ENCODE results near the gene GALNT2. TPM values are rescaled to one million over a fixed set of nuclear protein-coding genes. Genes with fewer than 3 reads are reported as not detected.

GALNT2 gene
- total and polyA plus RNA-seq, 2 donors (not counting 1 experiment from before 2014, with no cell fraction given) = 19.0 to 184 TPM

- no peaks in the 10 kb centered on the region for H3K9me3 ChIP-seq (ENCODE audit: control extremely low read depth in 1 of 3, control insufficient read depth in 2 of 3, insufficient read depth in 1 of 3, low read length in 2 of 3)
- H3K4me3 ChIP-seq (ENCODE audit: control extremely low read depth in 1 of 5, extremely low read depth in 1 of 5, insufficient read depth in 1 of 5, low read depth in 2 of 5, low read length in 4 of 5) = no peak overlapping the region
- POLR2A ChIA-PET = interaction anchor here (0.7 kb wide), 3 partner anchors 23 to 1268 kb away, joined by 3 to 4 read pairs (median 4); no protein-coding TSS in a partner anchor
- no peaks in the 10 kb centered on the region for H3K27me3 ChIP-seq (replicated peaks in 1 of 4; ENCODE audit: control extremely low read depth in 1 of 4, control insufficient read depth in 3 of 4, insufficient read depth in 4 of 4, low read length in 3 of 4)
- H3K4me1 ChIP-seq (ENCODE audit: control insufficient read depth in 2 of 2, insufficient read depth in 2 of 2, low read length in 2 of 2) = peaks cover 15 to 18% of the 10 kb centered on the region in 2 donors
- Mint-ChIP-seq H3K4me1 (peaks cover 48% of the 10 kb centered on the region), H3K27ac (peak overlapping the region; percentile 37), H3K4me3 (no peak overlapping the region), H3K9me3 (ENCODE audit: insufficient read depth) (no peaks in the 10 kb centered on the region), H3K27me3 (no peaks in the 10 kb centered on the region)
- intact Hi-C loops (cut with micrococcal nuclease) = loop anchor here (1.0 kb wide), 1 partner anchor 645 kb away; no protein-coding TSS in a partner anchor
- no peaks in the 10 kb centered on the region for H4K20me1 ChIP-seq (ENCODE audit: control insufficient read depth, insufficient read depth, low read length, poor library complexity, severe bottlenecking)
- no peaks in the 10 kb centered on the region for H3K79me2 ChIP-seq (ENCODE audit: control insufficient read depth, insufficient read depth, low read length)
- H3K4me2 ChIP-seq (replicated peaks; ENCODE audit: low read depth, low read length, poor library complexity, severe bottlenecking) = no peak overlapping the region
- no peak overlapping the region for H2AFZ ChIP-seq (ENCODE audit: insufficient read depth, low read depth, low read length, poor library complexity, severe bottlenecking)
- CTCF ChIA-PET = interaction anchor here (0.7 to 13.9 kb wide), 24 partner anchors 8 to 1047 kb away, joined by 3 to 265 read pairs (median 4); no protein-coding TSS in a partner anchor
- H3K27ac ChIP-seq (ENCODE audit: low read length in 2 of 2) = no peak overlapping the region
- H3K9ac ChIP-seq (ENCODE audit: low read length) = no peak overlapping the region
- peak; percentile 44 for DNase-seq
- no peaks in the 10 kb centered on the region for H3K36me3 ChIP-seq (replicated peaks in 1 of 2; ENCODE audit: control extremely low read depth in 1 of 2, control insufficient read depth in 1 of 2, extremely low read depth in 1 of 2, insufficient read depth in 2 of 2, low read length in 1 of 2)
- WGBS (ENCODE audit: insufficient coverage) = 83% methylated on average over 1 of the region's 4 CpGs
- TF ChIP-seq CTCF (IDR thresholded peaks at IDR 0.05) = no peak
- no peak for TF ChIP-seq EZH2 (IDR thresholded peaks at IDR 0.05; ENCODE audit: borderline replicate concordance, insufficient read depth, low read depth, low read length, poor library complexity, severe bottlenecking)
- ATAC-seq (ENCODE audit: low read depth) = peak; percentile 58
Observed at GRCh38 chr1:230306169-230306568, 239.1 kb downstream of the GALNT2 start.

GRCh38 chr1:230307213-230307612, 240.2 kb downstream of the GALNT2 start:
- ATAC-seq (ENCODE audit: low read depth) (no peak), DNase-seq (no peak)
- H3K4me1 ChIP-seq (ENCODE audit: control insufficient read depth in 2 of 2, insufficient read depth in 2 of 2, low read length in 2 of 2) = peaks cover 5 to 7% of the 10 kb centered on the region in 2 donors
- Mint-ChIP-seq H3K27ac (no peak overlapping the region), H3K4me3 (no peak overlapping the region), H3K4me1 (peaks cover 38% of the 10 kb centered on the region), H3K27me3 (peaks cover 4% of the 10 kb centered on the region), H3K9me3 (ENCODE audit: insufficient read depth) (no peaks in the 10 kb centered on the region)
- CTCF ChIA-PET = interaction anchor here (0.6 to 13.9 kb wide), 6 partner anchors 19 to 831 kb away, joined by 3 to 265 read pairs (median 10); no protein-coding TSS in a partner anchor
- intact Hi-C loops (cut with micrococcal nuclease) = no loop called here
- H3K27me3 ChIP-seq (replicated peaks in 1 of 4; ENCODE audit: control extremely low read depth in 1 of 4, control insufficient read depth in 3 of 4, insufficient read depth in 4 of 4, low read length in 3 of 4) = no peaks in the 10 kb centered on the region
- H2AFZ ChIP-seq (ENCODE audit: insufficient read depth, low read depth, low read length, poor library complexity, severe bottlenecking) = no peak overlapping the region
- H3K79me2 ChIP-seq (ENCODE audit: control insufficient read depth, insufficient read depth, low read length) = no peaks in the 10 kb centered on the region
- POLR2A ChIA-PET = interaction anchor here (0.9 kb wide), 1 partner anchor 680 kb away, joined by 3 read pairs; no protein-coding TSS in a partner anchor
- no peak overlapping the region for H3K27ac ChIP-seq (ENCODE audit: low read length in 2 of 2)
- H3K9me3 ChIP-seq (ENCODE audit: control extremely low read depth in 1 of 3, control insufficient read depth in 2 of 3, insufficient read depth in 1 of 3, low read length in 2 of 3) = no peaks in the 10 kb centered on the region
- no peak overlapping the region for H3K9ac ChIP-seq (ENCODE audit: low read length)
- TF ChIP-seq CTCF (IDR thresholded peaks at IDR 0.05) (no peak), EZH2 (IDR thresholded peaks at IDR 0.05; ENCODE audit: borderline replicate concordance, insufficient read depth, low read depth, low read length, poor library complexity, severe bottlenecking) (no peak)
- H4K20me1 ChIP-seq (ENCODE audit: control insufficient read depth, insufficient read depth, low read length, poor library complexity, severe bottlenecking) = no peaks in the 10 kb centered on the region
- no peak overlapping the region for H3K4me2 ChIP-seq (replicated peaks; ENCODE audit: low read depth, low read length, poor library complexity, severe bottlenecking)
- WGBS (ENCODE audit: insufficient coverage) = 75% methylated on average over 2 of the region's 4 CpGs
- H3K4me3 ChIP-seq (ENCODE audit: control extremely low read depth in 1 of 5, extremely low read depth in 1 of 5, insufficient read depth in 1 of 5, low read depth in 2 of 5, low read length in 4 of 5) = no peak overlapping the region
- H3K36me3 ChIP-seq (replicated peaks in 1 of 2; ENCODE audit: control extremely low read depth in 1 of 2, control insufficient read depth in 1 of 2, extremely low read depth in 1 of 2, insufficient read depth in 2 of 2, low read length in 1 of 2) = no peaks in the 10 kb centered on the region
